Regular cardiac myocyte (primary cell): ENCODE data around the gene NPAP1. TPM values are rescaled to one million over a fixed set of nuclear protein-coding genes. Genes with fewer than 3 reads are reported as not detected.

Experiments used
- total RNA-seq: library from RNA; depleted of rRNA; stranded (reverse); fragments of >200 nt; gene quantifications from 2 replicates; pipeline ENCODE4 v1.2.3, GENCODE V29; 2014

The NPAP1 gene, protein sequence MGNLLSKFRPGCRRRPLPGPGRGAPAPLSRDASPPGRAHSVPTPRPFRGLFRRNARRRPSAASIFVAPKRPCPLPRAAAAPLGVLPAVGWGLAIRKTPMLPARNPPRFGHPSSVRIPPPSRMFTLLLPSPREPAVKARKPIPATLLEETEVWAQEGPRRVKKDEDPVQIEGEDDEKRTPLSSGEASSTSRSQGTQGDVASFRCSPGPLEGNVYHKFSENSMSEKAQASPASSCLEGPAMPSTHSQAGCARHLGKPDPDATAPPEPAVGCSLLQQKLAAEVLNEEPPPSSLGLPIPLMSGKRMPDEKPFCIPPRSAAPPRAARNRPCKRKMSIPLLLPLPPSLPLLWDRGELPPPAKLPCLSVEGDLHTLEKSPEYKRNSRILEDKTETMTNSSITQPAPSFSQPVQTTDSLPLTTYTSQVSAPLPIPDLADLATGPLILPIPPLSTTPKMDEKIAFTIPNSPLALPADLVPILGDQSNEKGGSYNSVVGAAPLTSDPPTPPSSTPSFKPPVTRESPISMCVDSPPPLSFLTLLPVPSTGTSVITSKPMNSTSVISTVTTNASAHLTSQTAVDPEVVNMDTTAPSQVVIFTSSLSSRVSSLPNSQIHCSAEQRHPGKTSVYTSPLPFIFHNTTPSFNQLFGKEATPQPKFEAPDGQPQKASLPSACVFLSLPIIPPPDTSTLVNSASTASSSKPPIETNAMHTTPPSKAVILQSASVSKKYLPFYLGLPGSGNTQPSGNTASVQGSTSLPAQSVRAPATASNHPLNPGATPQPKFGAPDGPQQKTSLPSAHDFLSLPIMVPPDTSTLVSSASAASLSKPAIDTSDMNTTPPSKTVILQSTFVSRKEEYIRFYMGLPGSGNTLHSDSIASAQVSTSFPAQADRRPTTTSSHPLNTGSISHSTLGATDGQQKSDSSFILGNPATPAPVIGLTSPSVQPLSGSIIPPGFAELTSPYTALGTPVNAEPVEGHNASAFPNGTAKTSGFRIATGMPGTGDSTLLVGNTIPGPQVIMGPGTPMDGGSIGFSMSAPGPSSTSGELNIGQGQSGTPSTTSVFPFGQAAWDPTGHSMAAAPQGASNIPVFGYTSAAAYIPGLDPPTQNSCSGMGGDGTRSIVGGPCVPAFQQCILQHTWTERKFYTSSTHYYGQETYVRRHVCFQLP
- under 0.01 TPM in 1 of 2 replicates, not detected in the other for total RNA-seq

DNA sequence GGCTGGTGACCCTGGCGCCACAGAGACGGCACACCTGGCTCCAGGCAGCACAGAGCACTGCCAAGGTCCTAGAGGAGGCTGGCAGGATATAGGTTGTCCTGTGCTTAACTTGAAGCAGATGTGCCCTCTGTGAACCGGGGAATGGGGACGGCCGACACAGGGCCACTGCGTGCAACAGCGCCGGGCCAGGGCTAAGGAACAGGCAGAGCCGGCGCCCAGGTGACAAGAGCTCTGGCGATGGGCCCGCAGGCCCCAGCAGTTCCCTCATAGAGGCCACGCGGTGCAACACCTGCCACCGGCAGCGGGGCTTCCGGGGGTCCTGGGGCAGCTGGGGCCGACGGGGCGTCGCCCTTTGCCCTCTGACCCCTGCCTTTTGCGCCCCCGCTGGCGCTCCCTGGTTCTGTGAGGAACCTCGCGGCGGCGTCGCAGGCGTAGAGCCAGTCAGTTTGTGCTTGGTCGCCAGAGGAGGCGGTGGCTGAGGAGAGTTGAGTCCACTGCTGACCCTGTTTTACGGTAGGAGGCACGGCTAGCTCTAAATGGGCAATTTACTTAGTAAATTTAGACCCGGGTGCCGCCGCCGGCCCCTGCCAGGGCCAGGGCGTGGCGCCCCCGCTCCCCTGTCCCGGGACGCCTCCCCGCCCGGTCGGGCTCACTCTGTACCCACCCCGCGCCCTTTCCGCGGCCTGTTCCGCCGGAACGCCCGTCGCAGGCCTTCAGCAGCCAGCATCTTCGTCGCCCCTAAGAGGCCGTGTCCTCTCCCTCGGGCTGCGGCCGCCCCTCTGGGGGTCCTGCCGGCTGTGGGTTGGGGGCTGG, at the start of gene NPAP1:
Gene NPAP1, plus strand, starts transcription at position 444 of the 813 bp plus-strand sequence. Its CDS starts 93 bp downstream, at position 537.

